ENCODE data around the gene SERTAD1. TPM values are rescaled to one million over a fixed set of nuclear protein-coding genes. Genes with fewer than 3 reads are reported as not detected.

Gene SERTAD1
- total and polyA plus RNA-seq, 2 of the 4 experiments (the other 2 are of a cell fraction) = 21.1 to 27.4 TPM

DNA sequence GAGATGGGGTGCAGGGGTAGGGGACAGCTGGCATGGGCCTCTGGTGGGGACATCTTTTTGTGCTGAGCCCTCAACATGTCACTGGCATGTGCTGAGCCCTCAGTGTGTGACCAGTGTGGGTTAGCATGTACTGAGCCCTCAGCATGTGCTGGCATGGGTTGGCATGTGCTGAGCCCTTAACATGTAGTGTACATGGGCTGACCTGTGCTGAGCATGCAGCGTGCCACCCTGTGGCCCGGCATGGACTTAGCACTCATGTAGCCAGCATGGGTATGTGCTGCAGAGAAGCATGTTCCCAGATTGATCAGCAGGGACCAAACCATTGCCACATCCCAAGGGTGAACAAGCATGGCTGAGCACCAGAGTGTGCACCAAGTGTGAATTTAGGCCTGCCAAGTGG, 47.3 kb downstream of the SERTAD1 start:
- no peak overlapping the region for H4K91ac ChIP-seq (ENCODE audit: insufficient read depth, low read depth, low read length)
- dilution Hi-C loops (cut with HindIII; ENCODE audit: low sequenced_read_pairs, unreplicated experiment) = no loop called here
- no peak overlapping the region for H4K5ac ChIP-seq (ENCODE audit: low read depth, low read length)
- H2AK9ac ChIP-seq (replicated peaks; ENCODE audit: low read depth, low read length, poor library complexity) = no peak overlapping the region
- peaks cover 4% of the 10 kb centered on the region; the same call in 1 of the 2 replicates for H3K9me1 ChIP-seq (ENCODE audit: insufficient read depth, low read length)
- TF ChIP-seq BHLHE40 (IDR thresholded peaks at IDR 0.05; ENCODE audit: low read depth, low read length) = no peak
- no peak for TF ChIP-seq POLR2A (IDR thresholded peaks at IDR 0.05; ENCODE audit: low read depth, low read length)
- TF ChIP-seq MXI1 (IDR thresholded peaks at IDR 0.05; ENCODE audit: borderline replicate concordance, low read depth, low read length) = no peak
- TF ChIP-seq MAFK (IDR thresholded peaks at IDR 0.05; ENCODE audit: low read depth, low read length) = no peak
- TF ChIP-seq RAD21 (IDR thresholded peaks at IDR 0.05; ENCODE audit: low read length) = no peak
- no peak for TF ChIP-seq RFX5 (IDR thresholded peaks at IDR 0.05; ENCODE audit: low read depth, low read length)
- no peak for TF ChIP-seq CEBPB (IDR thresholded peaks at IDR 0.05; ENCODE audit: low read depth, low read length)
- no peak for DNase-seq
- H3K9me3 ChIP-seq (ENCODE audit: control insufficient read depth, insufficient read depth, low read length) = no peaks in the 10 kb centered on the region
- H3K18ac ChIP-seq (ENCODE audit: low read depth, low read length) = no peak overlapping the region
- ChIA-PET CTCF (no interaction called here), POLR2A (ENCODE audit: unreplicated experiment) (no interaction called here)
- no peak overlapping the region for H3K23ac ChIP-seq (ENCODE audit: low read depth, low read length)
- no peak overlapping the region for H2BK15ac ChIP-seq (ENCODE audit: low read depth, low read length)
- peaks cover 46% of the 10 kb centered on the region for H3K36me3 ChIP-seq (ENCODE audit: control insufficient read depth, insufficient read depth, low read length)
- no peak overlapping the region for H2BK20ac ChIP-seq (ENCODE audit: low read depth, low read length)
- H4K8ac ChIP-seq (ENCODE audit: low read depth in 2 of 2, low read length in 2 of 2) = no peak overlapping the region
- no peak overlapping the region for H3K4me3 ChIP-seq (ENCODE audit: insufficient read depth, low read depth, low read length)
- H2AFZ ChIP-seq (replicated peaks; ENCODE audit: low read length, poor library complexity) = no peak overlapping the region
- H2BK5ac ChIP-seq (ENCODE audit: low read depth, low read length, poor library complexity, severe bottlenecking) = no peak overlapping the region
- intact Hi-C loops (cut with micrococcal nuclease) = no loop called here
- no peaks in the 10 kb centered on the region for H3K79me1 ChIP-seq (ENCODE audit: low read depth in 1 of 2, low read length in 2 of 2)
- no peak for ATAC-seq (ENCODE audit: low read depth)
- no peaks in the 10 kb centered on the region for H3K27me3 ChIP-seq (ENCODE audit: control insufficient read depth, insufficient read depth, low read length)
- H4K20me1 ChIP-seq (ENCODE audit: insufficient read depth, low read length) = no peaks in the 10 kb centered on the region
- WGBS, 2 experiments (ENCODE audit: extremely low coverage in 2 of 2, insufficient read length in 1 of 2) = 94% methylated on average over 2 of the region's 2 CpGs; no CpG with 5 or more reads in 1 of the 2 experiments
- no peak overlapping the region for H3K56ac ChIP-seq (ENCODE audit: extremely low read depth, insufficient read depth, low read length)
- H3K4me2 ChIP-seq (ENCODE audit: low read depth, low read length) = no peak overlapping the region
- H2BK120ac ChIP-seq (ENCODE audit: low read depth, low read length) = no peak overlapping the region
- H2AK5ac ChIP-seq (ENCODE audit: low read depth, low read length) = no peak overlapping the region
- BruUV-seq (replicated peaks) = no TSS peak
- H3K4me1 ChIP-seq (ENCODE audit: control insufficient read depth, insufficient read depth, low read length) = no peaks in the 10 kb centered on the region
- H3K27ac ChIP-seq (ENCODE audit: insufficient read depth, low read length) = no peak overlapping the region
- no peak overlapping the region for H3K9ac ChIP-seq (ENCODE audit: low read depth, low read length)
- H3K4ac ChIP-seq (ENCODE audit: low read depth, low read length) = no peak overlapping the region
- in situ Hi-C loops (cut with MboI; ENCODE audit: low sequenced_read_pairs) = no loop called here
- H3K14ac ChIP-seq (replicated peaks; ENCODE audit: low read depth, low read length) = no peak overlapping the region

All from IMR-90 (cell line).